CD4-positive, CD25-positive, alpha-beta regulatory T cell (primary cell): ENCODE measurements around the gene SMARCA1. TPM values are rescaled to one million over a fixed set of nuclear protein-coding genes. Genes with fewer than 3 reads are reported as not detected.
"Not testable (repeated sequence)": the region's sequence is repeated elsewhere in the genome, so short reads cannot be mapped to it uniquely, and the experiment has no call there.

Source experiments
- ATAC-seq, 2 donors: fragments of 150-1000 bp; cut with Tn5 transposase; one replicate each; pipeline ENCODE4 v1.10.0; 2021; ENCODE audit warnings: low read depth in 2 of 2, moderate number of reproducible peaks in 2 of 2, moderate library complexity in 1 of 2
- DNase-seq, 3 donors: peaks; one replicate each; pipeline versions ENCODE4 v3.0.0 to v3.0.0-alpha.2; 2012 to 2022; ENCODE audit warnings: mixed read lengths in 1 of 3
- H3K27ac ChIP-seq: one replicate; pipeline ENCODE4 v1.7.0; 2013; ENCODE audit warnings: mild to moderate bottlenecking, low read length; ENCODE audit not compliant: insufficient read depth, poor library complexity, severe bottlenecking
- H3K27me3 ChIP-seq: one replicate; pipeline ENCODE4 v1.7.0; 2013; ENCODE audit warnings: low read length; ENCODE audit not compliant: control insufficient read depth, insufficient read depth
- H3K36me3 ChIP-seq: one replicate; pipeline ENCODE4 v1.7.0; 2013; ENCODE audit warnings: mild to moderate bottlenecking, low read length, moderate library complexity; ENCODE audit not compliant: control insufficient read depth, insufficient read depth
- H3K4me1 ChIP-seq: 2 replicates; pipeline ENCODE4 v1.7.0; 2013; ENCODE audit warnings: mild to moderate bottlenecking, low read length; ENCODE audit not compliant: insufficient read depth, control insufficient read depth, poor library complexity, severe bottlenecking
- H3K4me3 ChIP-seq: one replicate; pipeline ENCODE4 v1.7.0; 2013; ENCODE audit warnings: low read depth, mild to moderate bottlenecking, low read length, moderate library complexity
- H3K9me3 ChIP-seq, 2 experiments: 1 replicate in 1 of 2; 2 replicates in 1 of 2; pipeline ENCODE4 v1.7.0; 2013; ENCODE audit warnings: low read length in 2 of 2, mild to moderate bottlenecking in 1 of 2, moderate library complexity in 1 of 2; ENCODE audit not compliant: control insufficient read depth in 2 of 2
- H3K27ac Mint-ChIP-seq, 3 donors: one replicate each; pipeline ENCODE4 v1.8.0; 2020 to 2022; ENCODE audit warnings: mild to moderate bottlenecking in 3 of 3, mixed read lengths in 3 of 3, moderate library complexity in 2 of 3
- H3K27me3 Mint-ChIP-seq: one replicate; pipeline ENCODE4 v1.8.0; 2022; ENCODE audit warnings: mild to moderate bottlenecking, mixed read lengths
- H3K36me3 Mint-ChIP-seq: one replicate; pipeline ENCODE4 v1.8.0; 2020; ENCODE audit warnings: mixed read lengths
- H3K4me1 Mint-ChIP-seq, 4 donors: one replicate each; pipeline ENCODE4 v1.8.0; 2020 to 2022; ENCODE audit warnings: mixed read lengths in 4 of 4, mild to moderate bottlenecking in 1 of 4
- H3K4me3 Mint-ChIP-seq, 4 donors: one replicate each; pipeline ENCODE4 v1.8.0; 2020 to 2022; ENCODE audit warnings: mild to moderate bottlenecking in 4 of 4, mixed read lengths in 4 of 4, moderate library complexity in 3 of 4
- H3K9me3 Mint-ChIP-seq, 7 donors: one replicate each; pipeline ENCODE4 v1.8.0; 2020 to 2022; ENCODE audit warnings: mixed read lengths in 7 of 7, mild to moderate bottlenecking in 3 of 7, moderate library complexity in 2 of 7
- polyA plus RNA-seq, 4 donors: library from polyadenylated mRNA; unstranded; fragments of 300-500 nt; fragmentation: Illumina TruSeq; gene quantifications; one replicate each; pipeline ENCODE4 v1.2.3, GENCODE V29; 2021
- total RNA-seq: library from RNA; stranded (reverse); gene quantifications from one replicate; pipeline ENCODE4 v1.2.3, GENCODE V29; 2022

SMARCA1 gene
- total and polyA plus RNA-seq, 5 donors from 2014 or later = 0.14 to 0.59 (median 0.25) TPM; not detected in 2

DNA sequence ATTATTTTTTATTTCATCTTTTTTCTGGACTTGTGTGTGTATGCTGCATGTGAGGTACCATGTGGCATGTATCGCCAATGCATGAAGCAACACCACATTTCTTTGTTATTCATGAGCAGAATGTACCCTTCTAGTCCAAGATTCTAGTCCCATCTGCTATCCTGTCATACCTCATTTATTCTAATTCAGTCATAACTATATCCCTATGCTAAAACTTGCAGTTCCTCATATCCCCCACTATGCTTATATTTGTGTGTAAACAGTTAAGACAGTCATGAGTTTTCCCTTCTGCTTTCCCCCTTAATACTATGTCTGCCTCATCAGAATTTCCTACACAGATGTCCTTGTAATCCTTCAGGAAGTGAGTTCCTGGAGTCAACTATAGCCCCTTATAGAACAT lies 36.5 kb upstream of the SMARCA1 start:
- H3K27me3 Mint-ChIP-seq = peaks cover 4% of the 10 kb centered on the region
- no peaks in the 10 kb centered on the region for H3K27me3 ChIP-seq
- DNase-seq = no peak
- H3K36me3 ChIP-seq = no peaks in the 10 kb centered on the region
- no peak overlapping the region for H3K4me3 Mint-ChIP-seq
- no peak for ATAC-seq
- no peaks in the 10 kb centered on the region for H3K9me3 Mint-ChIP-seq
- peaks cover 10% of the 10 kb centered on the region for H3K36me3 Mint-ChIP-seq
- no peaks in the 10 kb centered on the region for H3K9me3 ChIP-seq
- H3K27ac ChIP-seq = no peak overlapping the region
- no peak overlapping the region for H3K27ac Mint-ChIP-seq
- H3K4me3 ChIP-seq = no peak overlapping the region
- no peaks in the 10 kb centered on the region for H3K4me1 Mint-ChIP-seq
- H3K4me1 ChIP-seq = no peaks in the 10 kb centered on the region

DNA sequence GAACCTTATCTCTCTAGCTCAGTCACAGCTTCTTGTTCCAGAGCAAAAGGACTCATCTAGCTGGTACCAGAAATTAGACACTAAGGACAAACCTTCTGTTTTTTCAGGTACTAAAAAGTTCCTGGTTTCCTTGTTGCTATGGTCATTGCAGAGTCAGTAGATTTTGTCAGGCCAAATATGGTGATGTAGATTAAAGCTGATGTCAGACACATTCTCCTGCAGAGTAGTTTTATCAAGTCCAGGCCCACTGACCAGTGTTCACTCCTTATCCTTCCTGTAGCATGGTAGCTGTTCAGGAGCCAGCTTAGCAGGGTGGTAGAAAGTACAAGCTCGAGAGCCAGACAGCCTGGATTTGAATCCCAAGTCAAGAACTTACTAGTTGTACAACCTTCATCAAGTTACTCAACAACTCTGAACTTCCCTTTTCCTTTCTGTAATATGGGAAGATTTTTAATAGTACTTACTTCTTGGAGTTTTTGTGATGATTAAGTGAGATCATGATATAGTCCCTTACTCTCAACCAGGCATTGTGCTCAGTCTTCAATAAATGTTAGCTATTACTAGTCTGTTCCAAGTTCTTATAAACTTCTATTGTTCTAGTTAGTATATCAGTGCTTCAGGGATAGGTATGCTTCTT lies 34.7 kb upstream of the SMARCA1 start:
- H3K4me1 ChIP-seq = no peaks in the 10 kb centered on the region
- no peaks in the 10 kb centered on the region for H3K9me3 ChIP-seq
- H3K4me1 Mint-ChIP-seq = no peaks in the 10 kb centered on the region
- H3K27me3 Mint-ChIP-seq = peaks cover 4% of the 10 kb centered on the region
- H3K36me3 Mint-ChIP-seq = peaks cover 7% of the 10 kb centered on the region
- H3K27me3 ChIP-seq = no peaks in the 10 kb centered on the region
- no peak overlapping the region for H3K27ac ChIP-seq
- DNase-seq (no peak), ATAC-seq (no peak)
- no peak overlapping the region for H3K4me3 ChIP-seq
- no peak overlapping the region for H3K27ac Mint-ChIP-seq
- H3K4me3 Mint-ChIP-seq = no peak overlapping the region
- H3K9me3 Mint-ChIP-seq = no peaks in the 10 kb centered on the region
- H3K36me3 ChIP-seq = no peaks in the 10 kb centered on the region

DNA sequence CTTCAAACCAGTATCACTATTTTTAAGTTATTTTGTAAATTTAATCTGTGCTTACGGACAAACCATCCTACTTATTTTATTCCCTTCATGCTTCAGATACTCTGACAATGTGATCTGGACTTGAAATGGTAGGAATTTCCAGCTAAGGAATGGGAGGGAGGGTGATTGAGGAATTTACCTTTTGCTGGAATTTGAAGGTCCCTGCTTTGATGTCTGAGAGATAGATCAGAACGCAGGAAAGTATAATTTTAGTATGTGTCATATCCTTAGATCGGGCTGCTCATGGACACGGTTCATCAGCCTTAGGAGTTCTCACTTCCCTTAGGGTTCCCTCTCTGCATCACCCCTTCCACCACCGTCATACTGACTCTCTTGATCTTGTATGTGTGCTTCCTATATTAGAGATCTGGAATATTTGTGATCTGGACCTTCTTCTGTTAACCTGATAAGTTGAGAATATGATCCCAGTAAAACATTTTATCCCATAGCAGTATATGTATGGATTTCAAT lies 33.6 kb upstream of the SMARCA1 start:
- Mint-ChIP-seq H3K36me3 (no peaks in the 10 kb centered on the region), H3K4me3 (no peak overlapping the region), H3K27ac (no peak overlapping the region), H3K9me3 (no peaks in the 10 kb centered on the region), H3K27me3 (peaks cover 7% of the 10 kb centered on the region), H3K4me1 (no peaks in the 10 kb centered on the region)
- Histone ChIP-seq H3K27me3 (no peaks in the 10 kb centered on the region), H3K36me3 (no peaks in the 10 kb centered on the region), H3K27ac (no peak overlapping the region), H3K4me3 (no peak overlapping the region), H3K4me1 (no peaks in the 10 kb centered on the region), H3K9me3 (no peaks in the 10 kb centered on the region)
- no peak for ATAC-seq
- DNase-seq = no peak

DNA sequence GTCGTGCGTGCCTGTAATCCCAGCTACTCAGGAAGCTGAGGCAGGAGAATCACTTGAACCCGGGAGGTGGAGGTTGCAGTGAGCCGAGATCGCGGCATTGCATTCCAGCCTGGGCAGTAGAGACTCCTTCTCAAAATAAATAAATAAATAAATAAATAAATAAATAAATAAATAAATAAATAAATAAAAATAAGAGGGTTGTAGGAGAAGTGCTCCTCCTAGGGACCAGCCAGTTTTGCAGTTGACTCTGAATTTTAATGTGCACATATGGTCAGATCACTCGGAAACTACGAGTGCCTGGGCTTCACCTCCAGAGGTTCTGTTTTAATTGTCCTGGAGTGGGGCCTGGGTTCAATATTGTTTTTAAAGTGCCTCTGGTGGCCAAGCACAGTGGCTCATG lies 31.5 kb upstream of the SMARCA1 start:
- not testable (repeated sequence) for H3K4me3 Mint-ChIP-seq, H3K4me1 Mint-ChIP-seq, H3K36me3 Mint-ChIP-seq

DNA sequence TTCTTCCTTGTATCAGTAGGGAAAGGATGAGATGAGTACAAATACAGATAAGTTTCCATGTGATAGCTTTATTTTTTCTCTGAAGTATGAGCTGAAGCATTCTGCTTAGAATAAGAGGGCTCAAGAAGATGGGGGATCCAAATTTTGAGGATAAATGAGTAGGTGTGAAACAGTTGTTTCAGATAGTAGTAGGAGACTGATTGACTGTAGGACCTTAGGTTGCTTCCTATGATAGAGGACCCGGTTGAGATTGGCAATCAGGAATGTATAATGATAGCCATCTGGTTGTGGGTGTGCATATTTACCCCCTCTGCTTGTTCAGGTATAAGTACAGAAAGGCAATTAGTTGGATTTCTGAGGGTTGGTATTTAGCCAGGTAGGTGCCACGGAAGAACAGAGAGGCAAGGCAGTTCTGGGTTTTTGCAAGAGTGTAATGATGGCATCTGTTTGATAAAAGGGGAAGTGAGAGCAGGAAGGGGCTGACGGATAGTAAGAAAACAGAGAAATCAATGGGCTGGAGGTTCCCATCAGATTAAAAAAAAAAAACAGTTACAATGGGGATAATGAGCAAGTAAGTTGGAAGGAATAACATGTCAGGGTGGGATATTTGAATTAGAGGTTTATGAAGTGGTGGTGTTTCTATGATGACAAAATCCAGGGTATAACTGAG lies 30.5 kb upstream of the SMARCA1 start:
- peaks cover 5% of the 10 kb centered on the region for H3K27me3 Mint-ChIP-seq
- no peak overlapping the region for H3K27ac ChIP-seq

More for the DNA sequence above, 31.5 kb upstream of the SMARCA1 start:
- not testable (repeated sequence) for H3K9me3 Mint-ChIP-seq, H3K27ac Mint-ChIP-seq, H3K9me3 ChIP-seq, H3K4me1 ChIP-seq, H3K36me3 ChIP-seq, H3K27me3 ChIP-seq, H3K27me3 Mint-ChIP-seq, H3K4me3 ChIP-seq, ATAC-seq, DNase-seq, H3K27ac ChIP-seq

DNA sequence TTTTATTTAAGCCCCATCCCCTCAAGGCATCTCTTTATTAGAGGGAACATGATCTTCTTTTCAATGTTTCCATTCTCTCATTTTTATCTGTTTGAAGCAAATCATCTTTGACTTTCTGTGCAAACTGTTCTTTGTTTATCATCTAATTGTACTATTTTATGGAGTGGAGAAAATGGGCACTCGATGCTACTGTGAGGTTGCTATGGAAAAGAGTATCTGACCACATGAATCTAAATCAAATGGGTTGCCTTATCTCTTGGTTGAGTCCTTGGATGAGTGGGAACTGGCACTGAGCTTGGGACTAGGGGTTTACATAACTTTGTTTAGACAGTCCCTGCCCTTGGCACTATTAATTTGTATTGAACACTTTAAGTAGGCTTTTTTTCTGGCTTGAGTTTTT lies 25.8 kb upstream of the SMARCA1 start:
- no peak overlapping the region for H3K4me3 ChIP-seq
- no peak overlapping the region for H3K27ac ChIP-seq
- peaks cover 5% of the 10 kb centered on the region for H3K27me3 Mint-ChIP-seq
- H3K9me3 Mint-ChIP-seq = no peaks in the 10 kb centered on the region
- H3K9me3 ChIP-seq = no peaks in the 10 kb centered on the region
- DNase-seq (no peak), ATAC-seq (no peak)
- no peaks in the 10 kb centered on the region for H3K36me3 ChIP-seq
- no peaks in the 10 kb centered on the region for H3K4me1 ChIP-seq
- no peak overlapping the region for H3K4me3 Mint-ChIP-seq
- no peaks in the 10 kb centered on the region for H3K36me3 Mint-ChIP-seq
- no peak overlapping the region for H3K27ac Mint-ChIP-seq
- no peaks in the 10 kb centered on the region for H3K4me1 Mint-ChIP-seq
- no peaks in the 10 kb centered on the region for H3K27me3 ChIP-seq

More for the DNA sequence above, 30.5 kb upstream of the SMARCA1 start:
- no peak for DNase-seq
- H3K4me1 ChIP-seq = no peaks in the 10 kb centered on the region
- ATAC-seq = no peak
- Mint-ChIP-seq H3K4me3 (no peak overlapping the region), H3K36me3 (no peaks in the 10 kb centered on the region), H3K27ac (no peak overlapping the region), H3K4me1 (no peaks in the 10 kb centered on the region), H3K9me3 (no peaks in the 10 kb centered on the region)
- no peaks in the 10 kb centered on the region for H3K36me3 ChIP-seq
- no peaks in the 10 kb centered on the region for H3K27me3 ChIP-seq
- no peaks in the 10 kb centered on the region for H3K9me3 ChIP-seq
- H3K4me3 ChIP-seq = no peak overlapping the region

DNA sequence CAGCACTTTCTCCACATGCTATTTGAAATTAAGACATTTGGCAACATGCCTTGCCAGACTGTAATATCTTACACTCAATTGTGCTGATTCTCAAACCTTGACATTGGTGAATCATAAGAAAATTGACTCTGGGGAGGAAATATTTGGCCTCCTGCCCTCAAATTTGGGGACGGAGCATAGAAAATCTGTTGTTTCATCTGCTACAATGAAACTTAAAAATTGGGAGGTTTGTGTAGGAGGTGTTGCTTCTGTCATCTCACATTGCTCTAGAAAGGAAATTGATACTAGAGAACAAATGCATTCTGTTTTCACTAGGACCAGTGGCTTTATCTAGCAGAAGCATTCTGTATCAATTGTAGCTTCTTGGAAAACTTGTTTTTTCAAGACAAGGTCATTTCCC lies 22.1 kb upstream of the SMARCA1 start:
- peaks cover 3% of the 10 kb centered on the region for H3K27me3 ChIP-seq
- ATAC-seq = no peak
- no peak for DNase-seq
- H3K27ac ChIP-seq = no peak overlapping the region
- no peaks in the 10 kb centered on the region for H3K4me1 ChIP-seq
- Mint-ChIP-seq H3K27ac (no peak overlapping the region), H3K9me3 (no peaks in the 10 kb centered on the region), H3K4me3 (no peak overlapping the region), H3K4me1 (peaks cover 0 to 2% (median 0%) of the 10 kb centered on the region in 4 donors), H3K36me3 (no peaks in the 10 kb centered on the region), H3K27me3 (peaks cover 4% of the 10 kb centered on the region)
- no peaks in the 10 kb centered on the region for H3K36me3 ChIP-seq
- H3K4me3 ChIP-seq = no peak overlapping the region
- H3K9me3 ChIP-seq = no peaks in the 10 kb centered on the region

DNA sequence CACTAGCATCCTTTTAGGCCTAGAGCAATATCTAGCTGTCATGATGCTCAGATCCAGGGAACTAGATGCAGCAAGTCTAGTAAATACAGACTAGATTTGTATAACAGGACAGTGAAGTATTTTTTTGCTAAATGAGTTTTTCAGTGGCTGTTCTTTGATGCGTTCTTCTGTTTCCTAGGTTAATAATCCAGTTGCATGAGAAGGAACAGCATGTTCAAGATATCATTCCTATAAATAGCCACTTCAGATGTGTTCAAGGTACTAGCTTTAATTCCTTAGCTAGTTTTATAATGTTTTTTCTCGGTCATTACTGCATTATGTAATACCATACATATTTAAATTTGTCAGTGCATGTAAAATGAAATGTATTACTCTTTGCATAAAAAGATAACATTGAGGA lies 21.5 kb upstream of the SMARCA1 start:
- Histone ChIP-seq H3K27ac (no peak overlapping the region), H3K9me3 (no peaks in the 10 kb centered on the region), H3K4me3 (no peak overlapping the region), H3K27me3 (peaks cover 3% of the 10 kb centered on the region), H3K36me3 (no peaks in the 10 kb centered on the region), H3K4me1 (no peaks in the 10 kb centered on the region)
- ATAC-seq (no peak), DNase-seq (no peak)
- Mint-ChIP-seq H3K9me3 (no peaks in the 10 kb centered on the region), H3K36me3 (no peaks in the 10 kb centered on the region), H3K4me3 (no peak overlapping the region), H3K27ac (no peak overlapping the region), H3K4me1 (peaks cover 0 to 2% (median 0%) of the 10 kb centered on the region in 4 donors), H3K27me3 (peaks cover 4% of the 10 kb centered on the region)
